DOHH2 (cell line): Measurements from ENCODE around the gene ARRB1.

Experiments
- H3F3A ChIP-seq: fragments of 200-600 bp; sonication (generic), shearing (Covaris generic); 2 replicates; pipeline ENCODE4 v1.6.0; 2016; ENCODE audit warnings: antibody characterized with exemption, mild to moderate bottlenecking; ENCODE audit not compliant: control insufficient read depth, insufficient read depth
- H3K27ac ChIP-seq: fragments of 200-600 bp; sonication (generic); 2 replicates; pipeline ENCODE4 v1.5.1; 2014; ENCODE audit warnings: low read depth, mild to moderate bottlenecking, low read length, moderate library complexity
- H3K27me3 ChIP-seq: fragments of 200-600 bp; sonication (generic); 2 replicates; pipeline ENCODE4 v1.6.1; 2014; ENCODE audit warnings: mild to moderate bottlenecking, low read length, mixed read lengths; ENCODE audit not compliant: control insufficient read depth
- H3K36me3 ChIP-seq: fragments of 200-600 bp; sonication (generic); 2 replicates; pipeline ENCODE4 v1.6.1; 2014; ENCODE audit warnings: mild to moderate bottlenecking, low read length, moderate library complexity, mixed read lengths; ENCODE audit not compliant: control insufficient read depth
- H3K4me1 ChIP-seq: fragments of 200-600 bp; sonication (generic); 2 replicates; pipeline ENCODE4 v1.6.1; 2014; ENCODE audit warnings: mild to moderate bottlenecking, low read length, mixed read lengths; ENCODE audit not compliant: control insufficient read depth
- H3K4me2 ChIP-seq: fragments of 200-600 bp; sonication (generic); 2 replicates; pipeline ENCODE4 v1.6.0; 2014; ENCODE audit warnings: mild to moderate bottlenecking, low read length, moderate library complexity
- H3K4me3 ChIP-seq: fragments of 200-600 bp; sonication (generic); 2 replicates; pipeline ENCODE4 v1.5.1; 2014; ENCODE audit warnings: mild to moderate bottlenecking, low read length, mixed read lengths
- H3K79me2 ChIP-seq: fragments of 200-600 bp; sonication (generic); 2 replicates; pipeline ENCODE4 v1.6.1; 2014; ENCODE audit warnings: mild to moderate bottlenecking, low read length, mixed read lengths; ENCODE audit not compliant: control insufficient read depth
- H3K9me2 ChIP-seq: fragments of 200-600 bp; sonication (generic); replicated peaks from 2 replicates; pipeline ENCODE4 v1.6.1; 2014; ENCODE audit warnings: mild to moderate bottlenecking, low read length, mixed read lengths; ENCODE audit not compliant: control insufficient read depth
- H3K9me3 ChIP-seq: fragments of 200-600 bp; sonication (generic); 2 replicates; pipeline ENCODE4 v1.6.1; 2014; ENCODE audit warnings: antibody characterized with exemption, low read length, mixed read lengths; ENCODE audit not compliant: control insufficient read depth, insufficient read depth
- H4K20me1 ChIP-seq: fragments of 200-600 bp; sonication (generic); 2 replicates; pipeline ENCODE4 v1.6.0; 2014; ENCODE audit warnings: low read depth, mild to moderate bottlenecking, antibody characterized with exemption, low read length, moderate library complexity; ENCODE audit not compliant: control insufficient read depth, insufficient read depth
- EZH2phosphoT487 ChIP-seq: fragments of 200-600 bp; sonication (generic); IDR thresholded peaks from 2 replicates; pipeline ENCODE4 v1.6.1; 2017; ENCODE audit warnings: borderline replicate concordance, mild to moderate bottlenecking, antibody characterized with exemption, low read length, moderate library complexity, mixed read lengths
- TF ChIP-seq, protein P1 (sequence below): fragments of 200-600 bp; sonication (generic); IDR thresholded peaks from one replicate; pipeline ENCODE4 v1.5.1; 2014; ENCODE audit warnings: antibody characterized with exemption, mild to moderate bottlenecking, low read depth, low read length; ENCODE audit not compliant: poor library complexity, severe bottlenecking

ARRB1 gene

GRCh38 chr11:75351791-75352587 lies 528 bp upstream of the ARRB1 start:
- Histone ChIP-seq H3K9me3 (no peaks in the 10 kb centered on the region), H3K4me1 (no peaks in the 10 kb centered on the region), H3F3A (no peaks in the 10 kb centered on the region), H3K27me3 (peaks cover 32% of the 10 kb centered on the region), H3K9me2 (no peaks in the 10 kb centered on the region), H3K79me2 (no peaks in the 10 kb centered on the region), H3K36me3 (no peaks in the 10 kb centered on the region), H4K20me1 (no peaks in the 10 kb centered on the region), H3K4me3 (no peak overlapping the region), H3K27ac (no peak overlapping the region), H3K4me2 (no peak overlapping the region)
- TF ChIP-seq, protein P1, sequence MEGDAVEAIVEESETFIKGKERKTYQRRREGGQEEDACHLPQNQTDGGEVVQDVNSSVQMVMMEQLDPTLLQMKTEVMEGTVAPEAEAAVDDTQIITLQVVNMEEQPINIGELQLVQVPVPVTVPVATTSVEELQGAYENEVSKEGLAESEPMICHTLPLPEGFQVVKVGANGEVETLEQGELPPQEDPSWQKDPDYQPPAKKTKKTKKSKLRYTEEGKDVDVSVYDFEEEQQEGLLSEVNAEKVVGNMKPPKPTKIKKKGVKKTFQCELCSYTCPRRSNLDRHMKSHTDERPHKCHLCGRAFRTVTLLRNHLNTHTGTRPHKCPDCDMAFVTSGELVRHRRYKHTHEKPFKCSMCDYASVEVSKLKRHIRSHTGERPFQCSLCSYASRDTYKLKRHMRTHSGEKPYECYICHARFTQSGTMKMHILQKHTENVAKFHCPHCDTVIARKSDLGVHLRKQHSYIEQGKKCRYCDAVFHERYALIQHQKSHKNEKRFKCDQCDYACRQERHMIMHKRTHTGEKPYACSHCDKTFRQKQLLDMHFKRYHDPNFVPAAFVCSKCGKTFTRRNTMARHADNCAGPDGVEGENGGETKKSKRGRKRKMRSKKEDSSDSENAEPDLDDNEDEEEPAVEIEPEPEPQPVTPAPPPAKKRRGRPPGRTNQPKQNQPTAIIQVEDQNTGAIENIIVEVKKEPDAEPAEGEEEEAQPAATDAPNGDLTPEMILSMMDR: no peak
- no peak for TF ChIP-seq EZH2phosphoT487

DNA sequence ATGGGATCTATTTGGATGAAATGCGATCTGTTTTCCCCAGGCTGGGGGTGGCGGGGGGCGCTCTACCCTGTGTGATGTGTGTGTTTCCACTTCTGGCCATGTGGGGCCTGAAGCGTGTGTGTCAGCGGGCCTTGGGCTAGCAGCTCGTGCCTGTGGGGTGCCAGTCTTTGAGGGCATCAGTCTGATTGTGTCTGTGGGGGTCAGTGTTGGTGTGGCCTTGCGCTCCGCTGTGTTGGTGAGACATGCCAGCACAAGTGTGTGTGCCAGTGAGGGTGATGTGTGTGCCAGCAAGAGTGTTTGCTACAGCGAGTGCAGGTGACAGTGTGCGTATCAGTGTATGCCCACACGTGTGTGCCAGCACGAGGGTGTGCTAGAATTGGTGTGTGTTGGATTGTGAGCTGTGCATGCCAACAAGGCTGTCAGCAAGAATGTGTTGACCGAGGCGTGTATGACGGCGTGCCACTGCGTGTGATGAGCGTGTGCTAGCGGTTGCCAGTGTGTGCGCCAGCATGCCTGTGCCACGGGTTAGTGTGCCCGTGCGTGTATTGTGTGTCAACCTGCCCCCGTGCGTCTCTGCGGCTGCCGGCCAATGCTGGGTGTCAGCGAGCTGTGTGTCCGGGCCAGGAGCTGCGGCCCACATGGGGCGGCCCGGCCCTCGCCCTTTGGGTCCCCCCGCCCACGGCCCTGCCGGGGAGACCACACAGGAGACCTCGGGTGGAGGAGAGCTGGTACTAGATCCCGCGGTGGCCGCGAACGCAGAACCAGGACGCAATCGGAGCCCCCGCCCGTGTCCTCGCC lies 519 bp downstream of the ARRB1 start:
- no peak overlapping the region for H3K4me2 ChIP-seq
- H3K36me3 ChIP-seq: no peaks in the 10 kb centered on the region
- H3F3A ChIP-seq: no peaks in the 10 kb centered on the region
- TF ChIP-seq EZH2phosphoT487: 0 out of 2 replicates have a peak, but pooled peaks have one; percentile 33
- TF ChIP-seq, protein P1: no peak
- no peaks in the 10 kb centered on the region for H4K20me1 ChIP-seq
- H3K79me2 ChIP-seq: no peaks in the 10 kb centered on the region
- H3K9me2 ChIP-seq: no peaks in the 10 kb centered on the region
- H3K4me1 ChIP-seq: no peaks in the 10 kb centered on the region
- H3K4me3 ChIP-seq: no peak overlapping the region
- H3K27ac ChIP-seq: no peak overlapping the region
- H3K9me3 ChIP-seq: no peaks in the 10 kb centered on the region
- H3K27me3 ChIP-seq: peaks cover 32% of the 10 kb centered on the region

DNA sequence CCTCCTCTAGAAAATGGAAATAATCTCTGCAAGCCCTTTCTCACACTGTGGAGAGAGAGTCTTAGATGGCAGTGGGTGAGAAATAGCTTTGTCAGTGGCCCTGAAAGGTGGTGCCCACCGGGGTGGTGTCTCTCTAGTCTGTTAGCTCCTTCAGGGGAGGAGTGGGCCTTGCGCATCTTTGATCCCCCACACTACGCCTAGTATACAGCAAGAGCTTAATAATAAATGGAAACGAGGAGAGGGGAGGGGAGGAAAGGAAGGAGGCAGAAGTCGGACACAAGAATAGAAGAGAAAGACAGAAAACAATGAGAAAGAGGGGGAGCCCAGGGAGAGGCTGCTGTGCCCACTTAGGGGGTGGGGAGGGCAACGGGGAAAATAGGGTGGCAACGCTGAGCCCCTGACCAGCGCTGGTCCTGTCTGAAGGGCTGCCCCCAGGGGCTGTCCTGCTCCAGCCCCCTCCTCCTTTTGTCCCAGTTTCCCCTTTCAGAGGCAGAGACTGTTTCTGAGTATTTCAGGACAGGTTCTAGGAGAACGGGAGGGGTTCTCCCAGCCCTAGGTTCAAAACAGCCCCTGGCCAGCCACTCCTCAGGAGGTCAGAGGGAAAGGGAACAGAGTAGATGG lies 1.2 kb downstream of the ARRB1 start:
- Histone ChIP-seq H4K20me1 (no peaks in the 10 kb centered on the region), H3K4me1 (no peaks in the 10 kb centered on the region), H3K9me3 (no peaks in the 10 kb centered on the region), H3K27ac (no peak overlapping the region), H3K27me3 (peaks cover 32% of the 10 kb centered on the region), H3K9me2 (no peaks in the 10 kb centered on the region), H3K4me3 (no peak overlapping the region), H3K4me2 (no peak overlapping the region), H3K79me2 (no peaks in the 10 kb centered on the region), H3F3A (no peaks in the 10 kb centered on the region), H3K36me3 (no peaks in the 10 kb centered on the region)
- TF ChIP-seq, protein P1: no peak
- no peak for TF ChIP-seq EZH2phosphoT487
